Epithelial cell of esophagus (primary cell): ENCODE measurements around the gene KIF26A.

Experiments
- DNase-seq: peaks from one replicate; pipeline ENCODE4 v3.0.0; 2010; ENCODE audit warnings: low read depth
- H3K4me3 ChIP-seq: 2 replicates; pipeline ENCODE4 v1.5.1; 2011; ENCODE audit warnings: mild to moderate bottlenecking, low read length, control low read depth
- CTCF ChIP-seq: IDR thresholded peaks from 2 replicates; pipeline ENCODE4 v1.5.1; 2011; ENCODE audit warnings: low read depth, mild to moderate bottlenecking, low read length, control low read depth, inconsistent platforms; ENCODE audit not compliant: insufficient read depth; ENCODE audit errors: missing control alignments

The KIF26A gene

GRCh38 chr14:104139460-104140212 lies 1.2 kb downstream of the KIF26A start:
- no peak for DNase-seq
- no peak overlapping the region for H3K4me3 ChIP-seq
- no peak for TF ChIP-seq CTCF

DNA sequence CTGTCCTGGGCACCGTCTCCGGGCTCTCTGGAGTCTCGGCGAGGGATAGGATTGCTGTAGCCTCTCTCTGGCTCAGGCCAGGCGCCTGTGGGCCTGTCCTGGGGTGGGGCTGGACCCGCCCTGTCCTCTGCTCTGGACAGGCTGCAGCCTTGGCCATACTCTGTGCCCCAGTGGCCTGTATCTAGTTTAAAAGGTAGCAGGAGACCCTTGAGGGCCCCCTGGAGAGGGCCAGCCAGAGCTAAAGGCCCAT lies 1.8 kb downstream of the KIF26A start:
- DNase-seq, result no peak
- H3K4me3 ChIP-seq, result no peak overlapping the region
- no peak for TF ChIP-seq CTCF

DNA sequence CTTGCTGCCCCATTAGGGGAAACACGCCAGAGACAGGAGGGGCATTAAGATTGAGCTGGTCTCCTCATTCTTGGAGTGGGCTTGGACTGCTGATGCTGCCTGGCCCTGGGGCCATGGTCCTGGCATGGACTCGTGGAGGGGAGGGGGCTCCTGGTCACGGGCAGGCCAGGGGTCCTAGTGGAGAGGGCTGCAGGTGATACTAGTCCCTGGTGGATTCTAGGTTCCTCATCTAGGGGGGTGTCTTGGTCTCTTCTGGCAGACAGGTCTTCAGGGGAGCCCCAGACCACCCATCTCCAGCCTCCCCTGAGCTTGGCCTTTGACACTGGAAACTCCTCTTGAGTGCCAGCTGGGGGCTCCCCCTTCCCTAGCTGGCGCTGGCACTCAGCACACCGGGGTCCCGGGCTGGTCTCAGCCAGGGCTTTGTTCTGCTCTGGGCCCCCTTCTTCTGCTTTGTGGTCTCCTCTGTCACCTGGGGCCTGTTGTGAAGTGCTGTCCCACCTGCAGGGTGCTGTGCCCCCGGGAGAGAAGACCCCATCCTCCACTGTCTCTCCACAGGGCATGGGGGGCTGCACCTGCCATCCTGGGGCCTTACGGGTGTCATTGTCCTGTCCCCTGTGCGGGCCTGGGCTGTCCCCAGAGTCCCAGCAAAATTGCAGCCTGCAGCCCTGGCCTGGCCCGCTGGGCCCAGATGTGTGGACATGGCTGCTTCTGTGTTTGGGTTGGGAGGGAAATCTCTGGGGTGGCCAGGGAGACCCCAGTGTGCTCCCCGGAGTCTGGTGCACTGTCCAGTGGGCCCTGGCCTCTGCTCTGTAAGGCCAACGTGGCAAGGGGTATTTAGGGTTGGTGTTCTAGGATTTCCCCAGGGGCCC lies 2.3 kb downstream of the KIF26A start:
- TF ChIP-seq CTCF, result no peak
- no peak for DNase-seq
- no peak overlapping the region for H3K4me3 ChIP-seq

GRCh38 chr14:104141621-104142091 lies 3.3 kb downstream of the KIF26A start:
- no peak overlapping the region for H3K4me3 ChIP-seq
- no peak for DNase-seq
- TF ChIP-seq CTCF, result no peak

- DNase-seq, result no peak
- no peak for TF ChIP-seq CTCF
- H3K4me3 ChIP-seq, result no peak overlapping the region
Measured at GRCh38 chr14:104142136-104142945, 4.0 kb downstream of the KIF26A start.

GRCh38 chr14:104142946-104143470 lies 4.6 kb downstream of the KIF26A start:
- TF ChIP-seq CTCF, result no peak
- no peak for DNase-seq
- H3K4me3 ChIP-seq, result no peak overlapping the region
